DOHH2 (cell line): ENCODE measurements around the gene KRTAP11-1.

ENCODE experiments used
- EZH2phosphoT487 ChIP-seq: fragments of 200-600 bp; sonication (generic); IDR thresholded peaks from 2 replicates; pipeline ENCODE4 v1.6.1; 2017; ENCODE audit warnings: borderline replicate concordance, mild to moderate bottlenecking, antibody characterized with exemption, low read length, moderate library complexity, mixed read lengths
- TF ChIP-seq, protein P1 (sequence below): fragments of 200-600 bp; sonication (generic); IDR thresholded peaks from one replicate; pipeline ENCODE4 v1.5.1; 2014; ENCODE audit warnings: antibody characterized with exemption, mild to moderate bottlenecking, low read depth, low read length; ENCODE audit not compliant: poor library complexity, severe bottlenecking

DNA sequence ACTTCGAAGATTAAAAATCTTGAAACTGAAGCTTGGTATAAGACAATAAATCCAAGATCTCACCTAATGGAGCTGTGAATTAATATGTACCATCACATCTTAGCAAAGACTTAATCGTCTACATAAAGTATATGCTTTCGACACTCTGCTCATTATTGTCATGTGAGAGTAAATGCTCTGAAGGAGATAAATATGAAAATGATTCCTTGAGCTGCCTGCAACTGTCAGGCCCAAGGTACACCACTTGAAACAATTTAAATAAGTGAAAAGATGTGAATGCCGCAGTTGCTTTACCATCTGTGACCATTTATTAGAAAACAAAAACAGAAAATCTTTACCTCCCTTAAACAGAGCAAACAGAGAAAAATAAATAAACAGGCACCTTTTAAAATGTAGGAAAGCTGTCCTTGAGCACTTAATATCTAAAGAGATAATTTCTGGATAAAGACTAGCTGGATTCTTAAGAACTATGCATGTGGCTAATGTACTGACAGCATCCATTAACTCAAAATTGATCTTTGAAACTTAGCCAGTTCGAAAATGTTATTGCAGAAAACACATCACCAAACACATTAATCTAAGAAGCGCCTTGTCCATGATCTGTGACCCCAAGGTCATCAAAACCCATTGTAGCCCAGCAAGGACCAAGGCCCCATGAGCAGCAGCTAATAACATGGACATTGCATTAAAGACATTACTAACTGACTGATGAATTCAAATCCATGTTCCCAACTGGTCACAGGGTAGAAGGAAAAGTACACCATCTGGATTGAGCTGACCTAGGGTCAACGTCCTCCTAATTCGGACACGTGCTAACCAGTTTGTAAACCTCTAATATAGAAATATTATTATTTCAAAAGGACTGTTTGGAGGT, 33.5 kb downstream of the KRTAP11-1 start:
- TF ChIP-seq, protein P1, sequence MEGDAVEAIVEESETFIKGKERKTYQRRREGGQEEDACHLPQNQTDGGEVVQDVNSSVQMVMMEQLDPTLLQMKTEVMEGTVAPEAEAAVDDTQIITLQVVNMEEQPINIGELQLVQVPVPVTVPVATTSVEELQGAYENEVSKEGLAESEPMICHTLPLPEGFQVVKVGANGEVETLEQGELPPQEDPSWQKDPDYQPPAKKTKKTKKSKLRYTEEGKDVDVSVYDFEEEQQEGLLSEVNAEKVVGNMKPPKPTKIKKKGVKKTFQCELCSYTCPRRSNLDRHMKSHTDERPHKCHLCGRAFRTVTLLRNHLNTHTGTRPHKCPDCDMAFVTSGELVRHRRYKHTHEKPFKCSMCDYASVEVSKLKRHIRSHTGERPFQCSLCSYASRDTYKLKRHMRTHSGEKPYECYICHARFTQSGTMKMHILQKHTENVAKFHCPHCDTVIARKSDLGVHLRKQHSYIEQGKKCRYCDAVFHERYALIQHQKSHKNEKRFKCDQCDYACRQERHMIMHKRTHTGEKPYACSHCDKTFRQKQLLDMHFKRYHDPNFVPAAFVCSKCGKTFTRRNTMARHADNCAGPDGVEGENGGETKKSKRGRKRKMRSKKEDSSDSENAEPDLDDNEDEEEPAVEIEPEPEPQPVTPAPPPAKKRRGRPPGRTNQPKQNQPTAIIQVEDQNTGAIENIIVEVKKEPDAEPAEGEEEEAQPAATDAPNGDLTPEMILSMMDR, result no peak
- no peak for TF ChIP-seq EZH2phosphoT487
